ENCODE results near the gene KLHDC7A. TPM values are rescaled to one million over a fixed set of nuclear protein-coding genes. Genes with fewer than 3 reads are reported as not detected.
"Not testable (repeated sequence)": the region's sequence is repeated elsewhere in the genome, so short reads cannot be mapped to it uniquely, and the experiment has no call there.

The KLHDC7A gene
- total RNA-seq (2014; rRNA removed; shearing (Covaris generic)), result not detected in 2 replicates

GRCh38 chr1:18480315-18481189, at the start of gene KLHDC7A:
Gene KLHDC7A (plus strand): TSS chr1:18480930. CDS start chr1:18480982, 52 bp downstream.
- no peaks in the 10 kb centered on the region for H3K9me3 ChIP-seq (replicated peaks)
- H3K27me3 ChIP-seq, result peaks cover 11% of the 10 kb centered on the region; the same call in 1 of the 2 replicates
- H3K4me3 ChIP-seq, result no peak within 1 kb of the TSS
- DNase-seq, result no peak
- H3K4me1 ChIP-seq, result no peaks in the 10 kb centered on the region
- H3K27ac ChIP-seq, result no peak within 1 kb of the TSS
- no peaks in the 10 kb centered on the region for H3K36me3 ChIP-seq

GRCh38 chr1:18434041-18434440, 46.7 kb upstream of the KLHDC7A start:
- Histone ChIP-seq H3K4me1 (no peaks in the 10 kb centered on the region), H3K36me3 (no peaks in the 10 kb centered on the region), H3K4me3 (no peak overlapping the region), H3K9me3 (replicated peaks) (no peaks in the 10 kb centered on the region), H3K27ac (no peak overlapping the region), H3K27me3 (peaks cover 12% of the 10 kb centered on the region; the same call in 1 of the 2 replicates)
- DNase-seq, result no peak

GRCh38 chr1:18440385-18441226, 40.1 kb upstream of the KLHDC7A start:
- Histone ChIP-seq H3K27ac (no peak overlapping the region), H3K4me3 (no peak overlapping the region), H3K36me3 (no peaks in the 10 kb centered on the region), H3K9me3 (replicated peaks) (no peaks in the 10 kb centered on the region), H3K27me3 (peaks cover 9% of the 10 kb centered on the region; the same call in 1 of the 2 replicates), H3K4me1 (no peaks in the 10 kb centered on the region)
- DNase-seq, result no peak

- peaks cover 9% of the 10 kb centered on the region; the same call in 1 of the 2 replicates for H3K27me3 ChIP-seq
- H3K4me3 ChIP-seq, result no peak overlapping the region
- H3K9me3 ChIP-seq (replicated peaks), result no peaks in the 10 kb centered on the region
- H3K36me3 ChIP-seq, result no peaks in the 10 kb centered on the region
- no peaks in the 10 kb centered on the region for H3K4me1 ChIP-seq
- no peak overlapping the region for H3K27ac ChIP-seq
- DNase-seq, result no peak
Measured at GRCh38 chr1:18443587-18444520, 36.9 kb upstream of the KLHDC7A start.

- H3K4me3 ChIP-seq, result no peak overlapping the region
- H3K27me3 ChIP-seq, result peaks cover 11% of the 10 kb centered on the region
- H3K9me3 ChIP-seq (replicated peaks), result no peaks in the 10 kb centered on the region
- DNase-seq, result peak in 1 of 2 experiments; percentile 2
- H3K27ac ChIP-seq, result no peak overlapping the region
- H3K36me3 ChIP-seq, result no peaks in the 10 kb centered on the region
- no peaks in the 10 kb centered on the region for H3K4me1 ChIP-seq
Measured at GRCh38 chr1:18444563-18444962, 36.2 kb upstream of the KLHDC7A start.

- no peak overlapping the region for H3K27ac ChIP-seq
- DNase-seq, result no peak
- no peaks in the 10 kb centered on the region for H3K4me1 ChIP-seq
- no peak overlapping the region for H3K4me3 ChIP-seq
- H3K9me3 ChIP-seq (replicated peaks), result no peaks in the 10 kb centered on the region
- no peaks in the 10 kb centered on the region for H3K36me3 ChIP-seq
- H3K27me3 ChIP-seq, result peaks cover 8% of the 10 kb centered on the region
Measured at GRCh38 chr1:18446751-18447150, 34.0 kb upstream of the KLHDC7A start.

- H3K9me3 ChIP-seq (replicated peaks), result no peaks in the 10 kb centered on the region
- no peak for DNase-seq
- H3K4me3 ChIP-seq, result no peak overlapping the region
- no peak overlapping the region for H3K27ac ChIP-seq
- H3K4me1 ChIP-seq, result no peaks in the 10 kb centered on the region
- H3K36me3 ChIP-seq, result no peaks in the 10 kb centered on the region
- peaks cover 8% of the 10 kb centered on the region for H3K27me3 ChIP-seq
Measured at GRCh38 chr1:18447509-18448220, 33.1 kb upstream of the KLHDC7A start.

- Histone ChIP-seq H3K4me1 (no peaks in the 10 kb centered on the region), H3K36me3 (no peaks in the 10 kb centered on the region), H3K27ac (no peak overlapping the region), H3K27me3 (peaks cover 8% of the 10 kb centered on the region), H3K4me3 (no peak overlapping the region), H3K9me3 (replicated peaks) (no peaks in the 10 kb centered on the region)
- no peak for DNase-seq
Measured at GRCh38 chr1:18448889-18449288, 31.8 kb upstream of the KLHDC7A start.

GRCh38 chr1:18452550-18452949, 28.2 kb upstream of the KLHDC7A start:
- Histone ChIP-seq H3K4me3 (no peak overlapping the region), H3K9me3 (replicated peaks) (no peaks in the 10 kb centered on the region), H3K27me3 (peaks cover 3% of the 10 kb centered on the region), H3K4me1 (no peaks in the 10 kb centered on the region), H3K36me3 (no peaks in the 10 kb centered on the region), H3K27ac (no peak overlapping the region)
- peak in 1 of 2 experiments; percentile 46 for DNase-seq

GRCh38 chr1:18458133-18459092, 22.3 kb upstream of the KLHDC7A start:
- peaks cover 5% of the 10 kb centered on the region for H3K27me3 ChIP-seq
- DNase-seq, result no peak
- H3K4me1 ChIP-seq, result no peaks in the 10 kb centered on the region
- H3K36me3 ChIP-seq, result no peaks in the 10 kb centered on the region
- no peaks in the 10 kb centered on the region for H3K9me3 ChIP-seq (replicated peaks)
- H3K4me3 ChIP-seq, result no peak overlapping the region
- H3K27ac ChIP-seq, result no peak overlapping the region

- DNase-seq, result no peak
- Histone ChIP-seq H3K4me1 (no peaks in the 10 kb centered on the region), H3K9me3 (replicated peaks) (no peaks in the 10 kb centered on the region), H3K27me3 (peaks cover 5% of the 10 kb centered on the region), H3K27ac (no peak overlapping the region), H3K36me3 (no peaks in the 10 kb centered on the region), H3K4me3 (no peak overlapping the region)
Measured at GRCh38 chr1:18461656-18462055, 19.1 kb upstream of the KLHDC7A start.

- not testable (repeated sequence) for DNase-seq; H3K27ac ChIP-seq; H3K4me1 ChIP-seq; H3K4me3 ChIP-seq; H3K36me3 ChIP-seq; H3K9me3 ChIP-seq (replicated peaks); H3K27me3 ChIP-seq
Measured at GRCh38 chr1:18462517-18462916, 18.2 kb upstream of the KLHDC7A start.

GRCh38 chr1:18463063-18463462, 17.7 kb upstream of the KLHDC7A start:
- Histone ChIP-seq H3K27me3 (peaks cover 5% of the 10 kb centered on the region), H3K36me3 (no peaks in the 10 kb centered on the region), H3K27ac (no peak overlapping the region), H3K9me3 (replicated peaks) (no peaks in the 10 kb centered on the region; the same call in 1 of the 2 replicates), H3K4me3 (no peak overlapping the region), H3K4me1 (no peaks in the 10 kb centered on the region)
- DNase-seq, result no peak

All from SJCRH30 (cell line).